Astrocyte of the cerebellum (primary cell): ENCODE results near the gene SLC16A10.
"Not testable (repeated sequence)": the region's sequence is repeated elsewhere in the genome, so short reads cannot be mapped to it uniquely, and the experiment has no call there.

ENCODE experiments used
- DNase-seq: peaks from one replicate; pipeline ENCODE4 v3.0.0-alpha.2; 2011; ENCODE audit warnings: low read depth
- H3K4me3 ChIP-seq: 2 replicates; pipeline ENCODE4 v1.5.1; 2011; ENCODE audit warnings: mild to moderate bottlenecking, low read depth, low read length, moderate library complexity
- CTCF ChIP-seq: IDR thresholded peaks from 2 replicates; pipeline ENCODE4 v1.5.1; 2012; ENCODE audit warnings: low read length, low read depth, moderate library complexity, mild to moderate bottlenecking; ENCODE audit errors: missing control alignments
- in situ Hi-C: cut with HindIII; loops from 2 replicates; pipeline ENCODE4 v1.10.0; 2017; ENCODE audit warnings: low sequenced_read_pairs

The SLC16A10 gene

GRCh38 chr6:111187874-111188273 lies 100.6 kb downstream of the SLC16A10 start:
- in situ Hi-C loops, result no loop called here

GRCh38 chr6:111189666-111190210 lies 102.4 kb downstream of the SLC16A10 start:
- in situ Hi-C loops, H3K4me3 ChIP-seq, DNase-seq: not testable (repeated sequence)

More at GRCh38 chr6:111187874-111188273, 100.6 kb downstream of the SLC16A10 start:
- DNase-seq, result no peak
- no peak overlapping the region for H3K4me3 ChIP-seq
- no peak for TF ChIP-seq CTCF

GRCh38 chr6:111190637-111191036 lies 103.3 kb downstream of the SLC16A10 start:
- in situ Hi-C loops, result no loop called here
- DNase-seq, result no peak
- H3K4me3 ChIP-seq, result no peak overlapping the region
- TF ChIP-seq CTCF, result no peak

- H3K4me3 ChIP-seq, in situ Hi-C loops, DNase-seq: not testable (repeated sequence)
Measured at GRCh38 chr6:111191136-111191535, 103.8 kb downstream of the SLC16A10 start.

- no peak for TF ChIP-seq CTCF
- DNase-seq, result no peak
- no peak overlapping the region for H3K4me3 ChIP-seq
- in situ Hi-C loops, result no loop called here
Measured at GRCh38 chr6:111192911-111193555, 105.7 kb downstream of the SLC16A10 start.

GRCh38 chr6:111195656-111196055 lies 108.4 kb downstream of the SLC16A10 start:
- in situ Hi-C loops, result no loop called here
- TF ChIP-seq CTCF, result no peak
- H3K4me3 ChIP-seq, result no peak overlapping the region
- DNase-seq, result no peak

GRCh38 chr6:111198841-111199240 lies 111.5 kb downstream of the SLC16A10 start:
- no peak for DNase-seq
- in situ Hi-C loops, result no loop called here
- no peak for TF ChIP-seq CTCF
- H3K4me3 ChIP-seq, result no peak overlapping the region
